HG02981 (cell line): Measurements from ENCODE around the gene LMF2.
A peak's percentile ranks its signal among the peaks of the same experiment; 100 is the strongest.

Experiments
- ATAC-seq: cut with Tn5 transposase; IDR thresholded peaks from one replicate; pipeline ENCODE4 v1.9.1; 2021; ENCODE audit warnings: mild to moderate bottlenecking, moderate library complexity; ENCODE audit not compliant: unreplicated experiment

The LMF2 gene

DNA sequence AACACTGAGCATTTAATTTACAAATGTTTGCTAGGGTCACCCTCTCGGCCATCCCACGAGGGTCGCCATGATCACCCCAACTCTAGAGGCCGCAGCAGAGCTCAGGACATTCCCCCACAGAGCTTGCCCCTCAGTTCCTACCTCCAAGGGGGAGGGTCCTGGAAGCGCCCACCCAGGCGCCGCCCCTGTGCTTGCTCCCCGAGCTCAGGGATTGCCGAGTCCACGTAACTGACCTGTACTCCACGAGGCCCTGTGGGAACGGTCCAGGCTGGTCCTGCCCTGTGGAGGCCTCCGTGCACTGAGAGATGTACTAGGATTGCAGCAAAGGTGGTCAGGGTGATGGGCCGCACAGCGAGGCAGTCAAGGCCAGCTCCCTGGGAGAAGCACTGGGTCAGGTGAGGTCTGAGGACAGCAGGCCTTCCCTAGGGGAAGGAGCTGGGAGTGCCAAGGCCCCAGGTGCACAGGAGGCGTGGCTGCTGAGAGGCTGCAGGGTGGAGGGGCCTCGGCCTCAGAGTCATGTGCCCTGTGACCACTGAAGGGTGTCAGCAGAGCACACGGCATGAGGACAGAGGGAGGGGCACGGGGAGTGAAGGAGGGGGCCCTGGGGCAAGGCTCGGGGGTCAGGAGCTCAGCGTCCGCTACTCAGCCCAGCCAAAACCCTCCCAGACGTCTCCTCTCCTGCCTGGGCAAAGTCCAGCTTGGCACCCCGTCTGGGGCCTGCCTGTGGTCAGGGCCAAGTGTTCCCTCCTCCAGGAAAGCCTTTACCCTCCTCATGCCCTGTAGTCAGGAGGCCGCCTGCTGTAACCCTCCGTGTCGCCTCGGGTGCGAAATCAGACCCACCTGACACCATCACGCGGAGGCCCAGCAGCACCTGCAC is 23.3 kb downstream of the LMF2 start:
- ATAC-seq = no peak

- no peak for ATAC-seq
Observed at GRCh38 chr22:50483556-50483955, 23.9 kb downstream of the LMF2 start.

GRCh38 chr22:50483106-50483505 is 24.4 kb downstream of the LMF2 start:
- no peak for ATAC-seq

GRCh38 chr22:50482107-50483074 is 25.1 kb downstream of the LMF2 start:
- ATAC-seq = no peak

DNA sequence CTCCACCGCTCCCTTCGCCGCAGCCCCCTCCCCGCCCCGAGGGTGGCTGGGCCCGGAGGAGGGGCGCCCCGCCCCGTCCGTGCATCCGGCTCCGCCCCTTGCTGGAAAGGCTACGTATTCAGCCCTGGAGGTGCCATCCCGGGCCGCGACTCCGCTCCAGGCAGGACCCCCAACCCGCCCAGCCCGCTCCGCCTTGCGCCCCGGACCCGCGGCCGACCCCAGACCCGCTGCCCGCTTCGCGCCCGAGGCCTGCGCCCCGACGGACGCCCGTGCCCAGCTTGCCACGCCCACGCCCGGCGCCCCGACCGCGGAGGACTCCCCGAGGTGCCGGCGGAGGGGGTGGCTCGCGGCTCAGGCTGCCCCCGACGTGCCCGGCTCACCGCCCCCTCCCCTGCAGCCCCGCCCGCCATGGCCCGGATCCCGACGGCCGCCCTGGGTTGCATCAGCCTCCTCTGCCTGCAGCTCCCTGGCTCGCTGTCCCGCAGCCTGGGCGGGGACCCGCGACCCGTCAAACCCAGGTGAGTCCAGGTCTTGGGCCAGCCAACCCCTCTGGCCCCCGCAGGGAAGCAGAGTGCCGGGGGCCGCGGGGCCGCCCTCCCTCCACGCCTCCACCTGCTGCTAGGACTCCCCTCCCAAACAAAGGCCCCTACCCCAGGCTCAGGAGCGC is 25.9 kb downstream of the LMF2 start, which contains the start of gene ADM2:
ADM2 (plus strand) TSS at position 104 of the 667 bp plus-strand sequence; CDS start at position 409, 305 bp downstream.
- no peak for ATAC-seq

DNA sequence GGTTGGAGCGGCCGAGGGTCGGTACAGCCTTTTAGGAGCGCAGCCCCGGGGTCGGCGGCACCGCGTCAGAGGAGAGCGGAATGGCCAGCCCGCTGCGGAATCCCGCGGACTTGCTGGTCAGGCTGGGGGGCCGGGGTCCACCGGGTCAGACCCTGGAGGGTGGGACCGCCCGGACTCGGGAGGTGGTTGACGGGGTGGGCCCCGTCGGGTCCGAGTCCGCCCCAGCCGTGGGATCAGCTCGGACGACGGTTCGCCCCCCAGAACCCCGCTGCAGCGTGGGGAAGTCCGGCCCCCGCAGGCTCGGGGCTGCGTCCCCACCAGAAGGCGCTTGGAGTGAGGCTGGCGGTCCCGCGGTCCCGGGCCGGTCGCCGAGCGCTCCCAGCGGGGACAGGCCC is 26.5 kb downstream of the LMF2 start:
- ATAC-seq = no peak

DNA sequence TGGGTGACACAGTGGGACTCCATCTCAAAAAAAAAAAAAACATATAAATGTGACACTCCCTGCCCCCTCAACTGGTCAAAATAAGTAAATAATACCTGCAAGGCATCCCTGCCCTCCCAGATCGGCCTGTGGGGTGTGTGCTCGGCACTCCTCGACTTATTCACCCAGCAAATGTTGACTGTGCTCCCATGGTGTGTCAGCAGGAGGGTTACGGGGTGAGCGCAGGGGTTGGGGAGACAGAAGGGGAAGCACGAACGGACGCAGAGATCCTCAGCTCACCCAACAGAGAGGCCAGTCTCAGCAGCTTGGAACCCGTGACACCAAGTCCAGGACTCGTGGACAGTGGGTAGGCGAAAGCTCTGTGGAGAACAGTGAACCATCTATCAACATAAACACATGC is 27.8 kb downstream of the LMF2 start:
- no peak for ATAC-seq

DNA sequence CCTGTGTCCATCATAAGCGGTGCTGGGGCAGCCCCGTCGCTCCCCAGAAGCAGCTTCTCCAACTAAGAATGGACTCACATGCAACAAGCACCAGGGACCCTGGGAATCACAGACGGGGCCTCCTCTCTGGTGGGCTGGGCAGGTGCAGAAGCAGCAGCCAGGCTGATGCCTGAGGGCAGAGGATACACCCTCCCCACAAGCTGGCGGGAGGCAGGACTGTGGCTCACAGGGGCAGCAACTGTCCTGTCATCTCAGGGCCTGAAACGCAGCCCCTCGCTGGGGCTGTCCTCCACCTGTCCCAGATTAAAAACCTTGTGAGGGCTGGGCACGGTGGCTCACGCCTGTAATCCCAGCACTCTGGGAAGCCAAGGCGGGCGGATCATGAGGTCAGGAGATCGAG is 29.6 kb downstream of the LMF2 start:
- no peak for ATAC-seq

GRCh38 chr22:50476868-50477267 is 30.6 kb downstream of the LMF2 start:
- ATAC-seq = no peak

GRCh38 chr22:50475652-50476002 is 31.9 kb downstream of the LMF2 start:
- ATAC-seq = no peak

DNA sequence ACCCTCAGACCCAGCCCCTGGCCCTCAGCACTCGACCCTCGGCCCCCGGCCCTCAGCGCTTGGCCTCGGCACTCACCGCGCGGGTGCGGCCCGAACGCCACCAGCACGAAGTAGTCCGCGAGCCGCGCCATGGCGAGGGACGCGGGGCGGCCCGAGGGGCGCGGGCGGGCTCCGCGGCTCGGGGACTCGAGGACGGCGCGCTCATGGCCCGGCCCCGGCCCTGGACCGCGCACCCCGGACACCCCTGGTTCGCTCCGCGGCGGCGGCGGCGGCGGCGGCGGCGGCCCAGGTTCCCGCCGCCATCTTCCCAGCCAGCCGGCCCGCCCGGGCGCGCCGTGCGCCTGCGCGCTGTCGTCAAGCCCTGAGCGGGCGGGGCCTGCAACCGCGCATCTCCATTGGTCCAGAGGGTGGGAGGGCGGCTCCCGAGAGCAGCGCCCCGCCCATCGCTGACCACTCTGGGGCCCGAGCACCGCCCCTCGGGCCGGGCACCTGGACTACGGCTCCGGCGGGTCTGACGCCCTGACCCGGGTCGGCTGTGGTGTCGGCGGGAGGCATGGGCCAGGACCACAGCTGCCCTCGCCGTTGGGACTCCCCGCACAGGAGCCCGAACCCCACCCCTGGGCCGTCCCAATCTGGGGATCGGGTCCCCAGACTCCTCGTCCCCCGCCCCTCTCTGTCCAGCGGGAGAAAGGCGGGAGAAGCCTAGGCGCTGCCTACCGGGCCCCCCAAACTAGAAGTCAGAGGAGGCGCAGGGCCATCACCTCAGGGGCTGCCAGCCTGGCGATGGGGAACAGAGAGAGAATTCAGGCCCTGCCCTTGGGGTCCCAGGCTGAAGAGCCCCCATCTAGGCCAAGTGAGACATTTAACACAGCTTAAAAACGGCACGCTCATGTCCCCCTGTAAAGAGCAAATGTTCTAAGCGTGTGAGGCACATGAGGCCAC is 32.5 kb downstream of the LMF2 start, which contains the start of gene SBF1:
SBF1 (minus strand) TSS at position 326 of the 942 bp plus-strand sequence; CDS start at position 131, 195 bp downstream.
- ATAC-seq = peak; percentile 70

DNA sequence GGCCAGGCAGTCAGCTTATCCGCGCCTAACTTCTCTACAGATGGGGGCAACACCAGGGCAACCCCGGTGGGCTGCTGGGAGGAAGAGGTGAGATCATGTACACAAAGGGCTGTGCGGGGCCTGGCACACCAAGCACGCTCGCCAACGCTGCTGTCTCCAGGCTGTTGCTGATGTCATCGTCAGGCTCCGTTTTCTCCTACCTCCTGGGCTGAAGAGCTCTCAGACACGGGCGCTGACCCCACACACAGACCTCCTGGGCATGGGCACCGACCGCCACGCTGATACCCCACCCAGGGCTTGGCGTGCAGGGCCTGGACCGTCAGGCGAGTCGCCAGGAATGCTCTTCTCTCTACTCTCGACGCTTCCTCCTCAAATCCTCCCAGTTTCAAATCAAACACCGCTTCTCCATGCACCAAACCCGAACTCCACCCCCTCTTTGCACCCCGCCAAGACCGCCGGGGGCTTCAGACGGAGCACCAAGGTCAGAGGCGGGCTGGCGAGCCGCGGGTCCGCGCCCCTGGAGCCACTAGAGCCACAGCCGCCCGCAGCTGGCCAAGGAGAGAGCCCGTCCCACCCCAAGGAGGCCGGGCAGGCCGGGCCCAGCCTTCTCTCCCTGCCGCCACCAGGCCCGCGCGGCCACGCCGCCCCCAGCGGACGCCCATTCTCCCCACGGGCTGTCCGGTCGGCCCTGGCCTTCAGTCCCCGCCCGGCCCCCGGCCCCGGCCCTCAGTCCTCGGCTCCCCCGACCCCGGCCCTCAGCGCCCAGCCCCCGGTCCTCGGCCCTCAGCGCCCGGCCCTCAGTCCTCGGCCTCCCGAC is 33.4 kb downstream of the LMF2 start:
- ATAC-seq = no peak

GRCh38 chr22:50473088-50473487 is 34.4 kb downstream of the LMF2 start:
- ATAC-seq = no peak

- ATAC-seq = no peak
Observed at GRCh38 chr22:50471962-50472361, 35.5 kb downstream of the LMF2 start.

GRCh38 chr22:50471197-50471847 is 36.2 kb downstream of the LMF2 start:
- no peak for ATAC-seq

GRCh38 chr22:50470491-50470890 is 37.0 kb downstream of the LMF2 start:
- ATAC-seq = no peak

GRCh38 chr22:50469377-50470305 is 37.9 kb downstream of the LMF2 start:
- peak; percentile 48 for ATAC-seq
